HepG2 (cell line): Measurements from ENCODE around the gene ARRDC4. TPM values are rescaled to one million over a fixed set of nuclear protein-coding genes. Genes with fewer than 3 reads are reported as not detected.

Experiments used
- ATF7 ChIP-seq, 2 experiments: fragments of 450-650 bp in 1 of 2; sonication (generic) in 1 of 2; formaldehyde crosslinking in 1 of 2; IDR thresholded peaks; 2 replicates each; pipeline versions ENCODE4 v1.4.0 to v1.6.1; 2016 to 2020; ENCODE audit warnings: antibody characterized with exemption in 1 of 2, mild to moderate bottlenecking in 1 of 2, missing genetic modification reagents in 1 of 2
- CREB1 ChIP-seq, 2 experiments: fragments of 450-650 bp in 1 of 2; IDR thresholded peaks; 2 replicates each; pipeline ENCODE4 v1.6.1; 2016 to 2017; ENCODE audit warnings: control low read depth in 1 of 2, mild to moderate bottlenecking in 1 of 2, missing compliant biosample characterization in 1 of 2, missing genetic modification characterization in 1 of 2
- ETV5 ChIP-seq: IDR thresholded peaks from 2 replicates; pipeline ENCODE4 v1.6.1; 2018; ENCODE audit warnings: missing biosample characterization, missing genetic modification reagents, inconsistent platforms, borderline replicate concordance
- IKZF1 ChIP-seq: fragments of 450-650 bp; IDR thresholded peaks from 2 replicates; pipeline ENCODE4 v1.7.1; 2016
- JUNB ChIP-seq: sonication (generic); formaldehyde crosslinking; IDR thresholded peaks from 2 replicates; pipeline ENCODE4 v1.8.0; 2022; ENCODE audit warnings: missing genetic modification reagents, mild to moderate bottlenecking, borderline replicate concordance
- KDM6A ChIP-seq: IDR thresholded peaks from 2 replicates; pipeline ENCODE4 v1.6.1; 2016; ENCODE audit warnings: low read depth
- KLF9 ChIP-seq: IDR thresholded peaks from 2 replicates; pipeline ENCODE4 v1.6.1; 2016; ENCODE audit warnings: low read depth
- NR2F1 ChIP-seq, 2 experiments: fragments of 450-650 bp in 1 of 2; formaldehyde crosslinking in 1 of 2; IDR thresholded peaks; 2 replicates each; pipeline versions ENCODE4 v1.5.0 to v1.6.1; 2016 to 2020; ENCODE audit warnings: mild to moderate bottlenecking in 1 of 2, missing compliant biosample characterization in 1 of 2, missing genetic modification reagents in 1 of 2, moderate library complexity in 1 of 2
- PHF20 ChIP-seq: sonication (generic); formaldehyde crosslinking; IDR thresholded peaks from 2 replicates; pipeline ENCODE4 v1.5.0; 2020; ENCODE audit warnings: mild to moderate bottlenecking, missing genetic modification reagents
- ZBTB21 ChIP-seq: sonication (generic); formaldehyde crosslinking; IDR thresholded peaks from 2 replicates; pipeline ENCODE4 v1.4.0; 2020; ENCODE audit warnings: missing genetic modification reagents
- ZNF7 ChIP-seq: IDR thresholded peaks from 2 replicates; pipeline ENCODE4 v1.6.1; 2016; ENCODE audit warnings: missing biosample characterization, missing genetic modification reagents
- polyA plus RNA-seq, 8 experiments: library from polyadenylated mRNA; depleted of rRNA in 3 of 8; stranded (reverse) in 7 of 8; unstranded in 1 of 8; fragments of >200 nt; fragmentation: Illumina TruSeq in 4 of 8; extraction: Trizol in 4 of 8; gene quantifications; 2 replicates each; pipeline versions ENCODE4 v1.2.1 to v1.2.3, GENCODE V29; 2011 to 2016; ENCODE audit warnings: low read depth in 4 of 8, missing spikeins in 1 of 8, mixed read lengths in 1 of 8; ENCODE audit not compliant: insufficient read depth in 1 of 8
- total RNA-seq, 5 experiments: library from RNA; depleted of rRNA; stranded (reverse); fragments of >200 nt; fragmentation: Illumina TruSeq; extraction: Trizol; gene quantifications; 2 replicates each; pipeline ENCODE4 v1.2.3, GENCODE V29; 2016; ENCODE audit warnings: low read depth in 1 of 5
- TF ChIP-seq, protein P1 (sequence below): sonication (generic); formaldehyde crosslinking; IDR thresholded peaks from 2 replicates; pipeline ENCODE4 v1.9.0; 2021; ENCODE audit warnings: missing genetic modification reagents, borderline replicate concordance
- TF ChIP-seq, protein P2 (sequence below): sonication (generic); formaldehyde crosslinking; IDR thresholded peaks from 2 replicates; pipeline ENCODE4 v1.5.0; 2020; ENCODE audit warnings: missing genetic modification reagents
- TF ChIP-seq, protein P3 (sequence below): sonication (generic); formaldehyde crosslinking; IDR thresholded peaks from 2 replicates; pipeline ENCODE4 v1.4.0; 2020; ENCODE audit warnings: missing genetic modification reagents
- TF ChIP-seq, protein P4 (sequence below): fragments of 450-650 bp; IDR thresholded peaks from 2 replicates; pipeline ENCODE4 v1.6.1; 2016

ARRDC4 gene
- total and polyA plus RNA-seq, 2 of the 13 experiments (the other 11 are each of a cell fraction or from before 2014, with no cell fraction given): 1.5 to 2.5 TPM

DNA sequence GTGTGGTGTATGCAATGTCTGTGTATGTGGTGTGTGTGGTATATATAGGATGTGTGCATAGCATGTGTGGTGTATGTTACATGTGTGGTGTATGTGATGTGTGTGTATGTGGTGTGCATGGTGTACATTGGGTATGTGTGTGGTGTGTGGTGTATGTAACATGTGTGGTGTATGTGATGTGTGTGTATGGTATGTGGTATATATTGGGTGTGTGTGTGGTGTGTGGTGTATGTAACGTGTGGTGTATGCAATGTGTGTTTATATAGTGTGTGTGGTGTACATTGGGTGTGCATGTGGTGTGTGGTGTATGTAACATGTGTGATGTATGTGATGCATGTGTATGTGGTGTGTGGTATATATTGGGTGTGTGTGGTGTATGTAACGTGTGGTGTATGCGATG lies 41.9 kb downstream of the ARRDC4 start (continued):
- TF ChIP-seq, protein P1, sequence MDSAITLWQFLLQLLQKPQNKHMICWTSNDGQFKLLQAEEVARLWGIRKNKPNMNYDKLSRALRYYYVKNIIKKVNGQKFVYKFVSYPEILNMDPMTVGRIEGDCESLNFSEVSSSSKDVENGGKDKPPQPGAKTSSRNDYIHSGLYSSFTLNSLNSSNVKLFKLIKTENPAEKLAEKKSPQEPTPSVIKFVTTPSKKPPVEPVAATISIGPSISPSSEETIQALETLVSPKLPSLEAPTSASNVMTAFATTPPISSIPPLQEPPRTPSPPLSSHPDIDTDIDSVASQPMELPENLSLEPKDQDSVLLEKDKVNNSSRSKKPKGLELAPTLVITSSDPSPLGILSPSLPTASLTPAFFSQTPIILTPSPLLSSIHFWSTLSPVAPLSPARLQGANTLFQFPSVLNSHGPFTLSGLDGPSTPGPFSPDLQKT: no peak
- TF ChIP-seq, protein P2, sequence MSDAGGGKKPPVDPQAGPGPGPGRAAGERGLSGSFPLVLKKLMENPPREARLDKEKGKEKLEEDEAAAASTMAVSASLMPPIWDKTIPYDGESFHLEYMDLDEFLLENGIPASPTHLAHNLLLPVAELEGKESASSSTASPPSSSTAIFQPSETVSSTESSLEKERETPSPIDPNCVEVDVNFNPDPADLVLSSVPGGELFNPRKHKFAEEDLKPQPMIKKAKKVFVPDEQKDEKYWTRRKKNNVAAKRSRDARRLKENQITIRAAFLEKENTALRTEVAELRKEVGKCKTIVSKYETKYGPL: no peak
- no peak for TF ChIP-seq IKZF1
- TF ChIP-seq, protein P3, sequence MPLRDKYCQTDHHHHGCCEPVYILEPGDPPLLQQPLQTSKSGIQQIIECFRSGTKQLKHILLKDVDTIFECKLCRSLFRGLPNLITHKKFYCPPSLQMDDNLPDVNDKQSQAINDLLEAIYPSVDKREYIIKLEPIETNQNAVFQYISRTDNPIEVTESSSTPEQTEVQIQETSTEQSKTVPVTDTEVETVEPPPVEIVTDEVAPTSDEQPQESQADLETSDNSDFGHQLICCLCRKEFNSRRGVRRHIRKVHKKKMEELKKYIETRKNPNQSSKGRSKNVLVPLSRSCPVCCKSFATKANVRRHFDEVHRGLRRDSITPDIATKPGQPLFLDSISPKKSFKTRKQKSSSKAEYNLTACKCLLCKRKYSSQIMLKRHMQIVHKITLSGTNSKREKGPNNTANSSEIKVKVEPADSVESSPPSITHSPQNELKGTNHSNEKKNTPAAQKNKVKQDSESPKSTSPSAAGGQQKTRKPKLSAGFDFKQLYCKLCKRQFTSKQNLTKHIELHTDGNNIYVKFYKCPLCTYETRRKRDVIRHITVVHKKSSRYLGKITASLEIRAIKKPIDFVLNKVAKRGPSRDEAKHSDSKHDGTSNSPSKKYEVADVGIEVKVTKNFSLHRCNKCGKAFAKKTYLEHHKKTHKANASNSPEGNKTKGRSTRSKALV (CRISPR knock-in tag): no peak
- no peak for TF ChIP-seq ZNF7
- no peak for TF ChIP-seq PHF20 (CRISPR knock-in tag)
- no peak for TF ChIP-seq KLF9 (CRISPR knock-in tag)
- no peak for TF ChIP-seq CREB1 (IDR thresholded peaks at IDR 0.05)
- TF ChIP-seq CREB1 (CRISPR knock-in tag; IDR thresholded peaks at IDR 0.05): no peak
- no peak for TF ChIP-seq KDM6A (CRISPR knock-in tag)
- TF ChIP-seq NR2F1 (CRISPR knock-in tag; IDR thresholded peaks at IDR 0.05): no peak
- TF ChIP-seq ZBTB21 (CRISPR knock-in tag): no peak
- TF ChIP-seq, protein P4, sequence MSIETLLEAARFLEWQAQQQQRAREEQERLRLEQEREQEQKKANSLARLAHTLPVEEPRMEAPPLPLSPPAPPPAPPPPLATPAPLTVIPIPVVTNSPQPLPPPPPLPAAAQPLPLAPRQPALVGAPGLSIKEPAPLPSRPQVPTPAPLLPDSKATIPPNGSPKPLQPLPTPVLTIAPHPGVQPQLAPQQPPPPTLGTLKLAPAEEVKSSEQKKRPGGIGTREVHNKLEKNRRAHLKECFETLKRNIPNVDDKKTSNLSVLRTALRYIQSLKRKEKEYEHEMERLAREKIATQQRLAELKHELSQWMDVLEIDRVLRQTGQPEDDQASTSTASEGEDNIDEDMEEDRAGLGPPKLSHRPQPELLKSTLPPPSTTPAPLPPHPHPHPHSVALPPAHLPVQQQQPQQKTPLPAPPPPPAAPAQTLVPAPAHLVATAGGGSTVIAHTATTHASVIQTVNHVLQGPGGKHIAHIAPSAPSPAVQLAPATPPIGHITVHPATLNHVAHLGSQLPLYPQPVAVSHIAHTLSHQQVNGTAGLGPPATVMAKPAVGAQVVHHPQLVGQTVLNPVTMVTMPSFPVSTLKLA: peak; percentile 80
- 0 out of 2 replicates have a peak, but pooled peaks have one; percentile 6 for TF ChIP-seq JUNB (CRISPR knock-in tag)
- TF ChIP-seq ATF7 (IDR thresholded peaks at IDR 0.05): 0 out of 2 replicates have a peak, but pooled peaks have one; percentile 15
- TF ChIP-seq ATF7 (CRISPR knock-in tag; IDR thresholded peaks at IDR 0.05): no peak
- no peak for TF ChIP-seq ETV5 (CRISPR knock-in tag)
- TF ChIP-seq, all 625 proteins: peak for 3
